RKO (cell line): ENCODE results near the gene AIG1.
A peak's percentile ranks its signal among the peaks of the same experiment; 100 is the strongest.

Source experiments
- DNase-seq: peaks from one replicate; pipeline ENCODE4 v3.0.0-alpha.2; 2016; ENCODE audit warnings: low spot score

Gene AIG1

GRCh38 chr6:143196525-143197225, 136.0 kb downstream of the AIG1 start:
- DNase-seq, result no peak

GRCh38 chr6:143197377-143197776, 136.7 kb downstream of the AIG1 start:
- DNase-seq, result no peak

- no peak for DNase-seq
Measured at GRCh38 chr6:143198312-143198711, 137.6 kb downstream of the AIG1 start.

GRCh38 chr6:143199291-143199690, 138.6 kb downstream of the AIG1 start:
- DNase-seq, result no peak

GRCh38 chr6:143200167-143200770, 139.6 kb downstream of the AIG1 start:
- DNase-seq, result no peak

GRCh38 chr6:143204045-143204444, 143.4 kb downstream of the AIG1 start:
- no peak for DNase-seq

GRCh38 chr6:143205131-143205535, 144.4 kb downstream of the AIG1 start:
- DNase-seq, result no peak

- DNase-seq, result no peak
Measured at GRCh38 chr6:143205585-143205984, 144.9 kb downstream of the AIG1 start.

- no peak for DNase-seq
Measured at GRCh38 chr6:143205991-143206390, 145.3 kb downstream of the AIG1 start.

GRCh38 chr6:143206550-143206949, 145.9 kb downstream of the AIG1 start:
- DNase-seq, result no peak

- DNase-seq, result no peak
Measured at GRCh38 chr6:143210420-143210819, 149.7 kb downstream of the AIG1 start.

- DNase-seq, result no peak
Measured at GRCh38 chr6:143213859-143214376, 153.2 kb downstream of the AIG1 start.

GRCh38 chr6:143215363-143215762, 154.7 kb downstream of the AIG1 start:
- DNase-seq, result no peak

GRCh38 chr6:143215771-143216170, 155.1 kb downstream of the AIG1 start:
- no peak for DNase-seq

- DNase-seq, result no peak
Measured at GRCh38 chr6:143218233-143218632, 157.5 kb downstream of the AIG1 start.

- no peak for DNase-seq
Measured at GRCh38 chr6:143221698-143222097, 161.0 kb downstream of the AIG1 start.

GRCh38 chr6:143222310-143222709, 161.6 kb downstream of the AIG1 start:
- DNase-seq, result no peak

GRCh38 chr6:143222801-143223231, 162.1 kb downstream of the AIG1 start:
- DNase-seq, result no peak

GRCh38 chr6:143223895-143224294, 163.2 kb downstream of the AIG1 start:
- no peak for DNase-seq

GRCh38 chr6:143224516-143224915, 163.8 kb downstream of the AIG1 start:
- DNase-seq, result no peak

GRCh38 chr6:143225929-143226328, 165.2 kb downstream of the AIG1 start:
- no peak for DNase-seq

- no peak for DNase-seq
Measured at GRCh38 chr6:143227675-143228074, 167.0 kb downstream of the AIG1 start.

GRCh38 chr6:143229400-143229799, 168.7 kb downstream of the AIG1 start:
- no peak for DNase-seq

- peak; percentile 9 for DNase-seq
Measured at GRCh38 chr6:143232849-143233248, 172.2 kb downstream of the AIG1 start.
